ENCODE measurements around the gene USP4.

GRCh38 chr3:49310677-49311076 is 29.2 kb downstream of the USP4 start:
- TF ChIP-seq CTCF (IDR thresholded peaks at IDR 0.05) (no peak), POLR2AphosphoS5 (IDR thresholded peaks at IDR 0.05; ENCODE audit: insufficient read depth in 1 of 2, low read depth in 1 of 2) (no peak), POLR2A (IDR thresholded peaks at IDR 0.05) (no peak)

Data from vagina (tissue), 2 donors.